Neural cell (in vitro differentiated cells): ENCODE measurements around the gene SNRPA1. TPM values are rescaled to one million over a fixed set of nuclear protein-coding genes. Genes with fewer than 3 reads are reported as not detected.
A peak's percentile ranks its signal among the peaks of the same experiment; 100 is the strongest.
"Not testable (repeated sequence)": the region's sequence is repeated elsewhere in the genome, so short reads cannot be mapped to it uniquely, and the experiment has no call there.

Experiments
- H2AFZ ChIP-seq: fragments of 200-600, 300-800 bp; sonication (generic), shearing (Covaris generic); 2 replicates; pipeline ENCODE4 v1.6.0; 2014; ENCODE audit warnings: low read depth, mild to moderate bottlenecking, antibody characterized with exemption, low read length, moderate library complexity
- H3F3A ChIP-seq: fragments of 200-600 bp; shearing (Covaris generic); 2 replicates; pipeline ENCODE4 v1.6.1; 2016; ENCODE audit warnings: mild to moderate bottlenecking, moderate library complexity, mixed read lengths, antibody characterized with exemption, low read length; ENCODE audit not compliant: insufficient read depth, poor library complexity, severe bottlenecking
- H3K27ac ChIP-seq: fragments of 200-600, 300-800 bp; sonication (generic), shearing (Covaris generic); 2 replicates; pipeline ENCODE4 v1.5.1; 2014; ENCODE audit warnings: mild to moderate bottlenecking, low read length, moderate library complexity
- H3K27me3 ChIP-seq: fragments of 300-800, 200-600 bp; sonication (generic), shearing (Covaris generic); 2 replicates; pipeline ENCODE4 v1.6.0; 2014; ENCODE audit warnings: mild to moderate bottlenecking, low read depth, low read length, moderate library complexity; ENCODE audit not compliant: insufficient read depth
- H3K36me3 ChIP-seq: fragments of 300-800, 200-600 bp; sonication (generic), shearing (Covaris generic); 2 replicates; pipeline ENCODE4 v1.5.1; 2014; ENCODE audit warnings: mild to moderate bottlenecking, antibody characterized with exemption, low read length, moderate library complexity; ENCODE audit not compliant: insufficient read depth
- H3K4me2 ChIP-seq: fragments of 300-800, 200-600 bp; sonication (generic), shearing (Covaris generic); 2 replicates; pipeline ENCODE4 v1.6.0; 2014; ENCODE audit warnings: mild to moderate bottlenecking, low read length
- H3K4me3 ChIP-seq: fragments of 300-800, 200-600 bp; sonication (generic), shearing (Covaris generic); 2 replicates; pipeline ENCODE4 v1.5.1; 2014; ENCODE audit warnings: mild to moderate bottlenecking, low read length, moderate library complexity
- H3K79me2 ChIP-seq: fragments of 200-600 bp; shearing (Covaris generic); replicated peaks from 2 replicates; pipeline ENCODE4 v1.6.0; 2014; ENCODE audit warnings: mild to moderate bottlenecking, low read length, moderate library complexity; ENCODE audit not compliant: insufficient read depth
- H3K9ac ChIP-seq: fragments of 300-800, 200-600 bp; sonication (generic), shearing (Covaris generic); 2 replicates; pipeline ENCODE4 v1.6.1; 2016; ENCODE audit warnings: mild to moderate bottlenecking, low read length, mixed read lengths
- H3K9me2 ChIP-seq: fragments of 200-600 bp; shearing (Covaris generic); 2 replicates; pipeline ENCODE4 v1.6.1; 2016; ENCODE audit warnings: mild to moderate bottlenecking, low read length, mixed read lengths; ENCODE audit not compliant: insufficient read depth
- H3K9me3 ChIP-seq: fragments of 200-600, 300-800 bp; sonication (generic), shearing (Covaris generic); 2 replicates; pipeline ENCODE4 v1.6.1; 2016; ENCODE audit warnings: mild to moderate bottlenecking, mixed run types, low read length, moderate library complexity, mixed read lengths
- H4K20me1 ChIP-seq: fragments of 200-600 bp; shearing (Covaris generic); 2 replicates; pipeline ENCODE4 v1.6.1; 2016; ENCODE audit warnings: mild to moderate bottlenecking, mixed run types; ENCODE audit not compliant: insufficient read depth
- EP300 ChIP-seq: fragments of 450-650 bp; conservative IDR thresholded peaks from 2 replicates; pipeline ENCODE4 v1.6.1; 2014; ENCODE audit warnings: antibody characterized with exemption, mild to moderate bottlenecking, moderate library complexity; ENCODE audit not compliant: poor library complexity, severe bottlenecking
- EZH2 ChIP-seq: fragments of 200-600, 300-800 bp; shearing (Covaris generic), sonication (generic); IDR thresholded peaks from 2 replicates; pipeline ENCODE4 v1.6.1; 2014; ENCODE audit warnings: antibody characterized with exemption, low read length, borderline replicate concordance, mild to moderate bottlenecking; ENCODE audit not compliant: insufficient read depth, poor library complexity, severe bottlenecking
- MXI1 ChIP-seq: fragments of 450-650 bp; conservative IDR thresholded peaks from 2 replicates; pipeline ENCODE4 v1.6.1; 2014; ENCODE audit warnings: antibody characterized with exemption, mild to moderate bottlenecking; ENCODE audit not compliant: poor library complexity, severe bottlenecking
- POLR2AphosphoS5 ChIP-seq: IDR thresholded peaks from 2 replicates; pipeline ENCODE4 v1.6.1; 2012
- SMC3 ChIP-seq: fragments of 450-650 bp; conservative IDR thresholded peaks from 2 replicates; pipeline ENCODE4 v1.6.1; 2014; ENCODE audit warnings: antibody characterized with exemption, mild to moderate bottlenecking, moderate library complexity; ENCODE audit not compliant: poor library complexity
- TAF1 ChIP-seq: IDR thresholded peaks from 2 replicates; pipeline ENCODE4 v1.6.1; 2012; ENCODE audit warnings: low read depth
- polyA plus RNA-seq: library from polyadenylated mRNA; depleted of rRNA; stranded (reverse); fragments of >200 nt; gene quantifications from 2 replicates; pipeline ENCODE4 v1.2.3, GENCODE V29; 2014
- TF ChIP-seq, protein P1 (sequence below): fragments of 450-650 bp; IDR thresholded peaks from 2 replicates; pipeline ENCODE4 v1.5.1; 2014; ENCODE audit warnings: antibody characterized with exemption, mild to moderate bottlenecking, moderate library complexity; ENCODE audit not compliant: poor library complexity, severe bottlenecking
- TF ChIP-seq, protein P2 (sequence below): IDR thresholded peaks from 2 replicates; pipeline ENCODE4 v1.6.1; 2012; ENCODE audit warnings: borderline replicate concordance

Gene SNRPA1
- polyA plus RNA-seq, 1 donor from 2014 or later, result 53.6 TPM

DNA sequence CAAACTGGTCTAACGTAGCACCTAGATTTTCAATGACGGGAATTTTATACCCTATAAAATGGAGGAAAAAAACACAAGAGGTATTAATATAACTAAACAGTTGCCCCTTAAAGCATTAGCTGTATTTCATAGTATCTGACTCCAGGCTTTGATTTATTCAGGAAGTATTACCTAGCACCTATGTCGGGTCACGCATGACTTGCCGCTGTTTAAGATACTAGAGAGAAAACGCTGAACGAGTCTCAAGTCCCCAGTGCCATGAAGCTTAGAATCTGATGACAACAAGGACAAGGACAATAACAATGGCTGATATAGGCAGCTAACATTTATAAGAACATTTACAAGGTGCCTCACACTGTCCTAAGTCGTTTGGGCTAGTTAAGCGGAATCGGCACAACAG is 1.9 kb downstream of the SNRPA1 start:
- peaks cover 3% of the 10 kb centered on the region for H4K20me1 ChIP-seq
- H3K36me3 ChIP-seq, result no peaks in the 10 kb centered on the region
- H3K4me2 ChIP-seq, result peak overlapping the region; percentile 75
- no peak overlapping the region for H3K9ac ChIP-seq
- no peak overlapping the region for H3K27ac ChIP-seq
- peak overlapping the region; percentile 93 for H3K4me3 ChIP-seq
- H2AFZ ChIP-seq, result no peak overlapping the region
- peaks cover 60% of the 10 kb centered on the region for H3K79me2 ChIP-seq
- peaks cover 8% of the 10 kb centered on the region for H3F3A ChIP-seq
- no peaks in the 10 kb centered on the region for H3K27me3 ChIP-seq
- H3K9me2 ChIP-seq, result no peaks in the 10 kb centered on the region
- no peaks in the 10 kb centered on the region for H3K9me3 ChIP-seq
- TF ChIP-seq EP300 (no peak), MXI1 (no peak), EZH2 (no peak), SMC3 (no peak), TAF1 (no peak), POLR2AphosphoS5 (no peak)
- TF ChIP-seq, protein P1, sequence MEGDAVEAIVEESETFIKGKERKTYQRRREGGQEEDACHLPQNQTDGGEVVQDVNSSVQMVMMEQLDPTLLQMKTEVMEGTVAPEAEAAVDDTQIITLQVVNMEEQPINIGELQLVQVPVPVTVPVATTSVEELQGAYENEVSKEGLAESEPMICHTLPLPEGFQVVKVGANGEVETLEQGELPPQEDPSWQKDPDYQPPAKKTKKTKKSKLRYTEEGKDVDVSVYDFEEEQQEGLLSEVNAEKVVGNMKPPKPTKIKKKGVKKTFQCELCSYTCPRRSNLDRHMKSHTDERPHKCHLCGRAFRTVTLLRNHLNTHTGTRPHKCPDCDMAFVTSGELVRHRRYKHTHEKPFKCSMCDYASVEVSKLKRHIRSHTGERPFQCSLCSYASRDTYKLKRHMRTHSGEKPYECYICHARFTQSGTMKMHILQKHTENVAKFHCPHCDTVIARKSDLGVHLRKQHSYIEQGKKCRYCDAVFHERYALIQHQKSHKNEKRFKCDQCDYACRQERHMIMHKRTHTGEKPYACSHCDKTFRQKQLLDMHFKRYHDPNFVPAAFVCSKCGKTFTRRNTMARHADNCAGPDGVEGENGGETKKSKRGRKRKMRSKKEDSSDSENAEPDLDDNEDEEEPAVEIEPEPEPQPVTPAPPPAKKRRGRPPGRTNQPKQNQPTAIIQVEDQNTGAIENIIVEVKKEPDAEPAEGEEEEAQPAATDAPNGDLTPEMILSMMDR, result no peak
- TF ChIP-seq, protein P2, sequence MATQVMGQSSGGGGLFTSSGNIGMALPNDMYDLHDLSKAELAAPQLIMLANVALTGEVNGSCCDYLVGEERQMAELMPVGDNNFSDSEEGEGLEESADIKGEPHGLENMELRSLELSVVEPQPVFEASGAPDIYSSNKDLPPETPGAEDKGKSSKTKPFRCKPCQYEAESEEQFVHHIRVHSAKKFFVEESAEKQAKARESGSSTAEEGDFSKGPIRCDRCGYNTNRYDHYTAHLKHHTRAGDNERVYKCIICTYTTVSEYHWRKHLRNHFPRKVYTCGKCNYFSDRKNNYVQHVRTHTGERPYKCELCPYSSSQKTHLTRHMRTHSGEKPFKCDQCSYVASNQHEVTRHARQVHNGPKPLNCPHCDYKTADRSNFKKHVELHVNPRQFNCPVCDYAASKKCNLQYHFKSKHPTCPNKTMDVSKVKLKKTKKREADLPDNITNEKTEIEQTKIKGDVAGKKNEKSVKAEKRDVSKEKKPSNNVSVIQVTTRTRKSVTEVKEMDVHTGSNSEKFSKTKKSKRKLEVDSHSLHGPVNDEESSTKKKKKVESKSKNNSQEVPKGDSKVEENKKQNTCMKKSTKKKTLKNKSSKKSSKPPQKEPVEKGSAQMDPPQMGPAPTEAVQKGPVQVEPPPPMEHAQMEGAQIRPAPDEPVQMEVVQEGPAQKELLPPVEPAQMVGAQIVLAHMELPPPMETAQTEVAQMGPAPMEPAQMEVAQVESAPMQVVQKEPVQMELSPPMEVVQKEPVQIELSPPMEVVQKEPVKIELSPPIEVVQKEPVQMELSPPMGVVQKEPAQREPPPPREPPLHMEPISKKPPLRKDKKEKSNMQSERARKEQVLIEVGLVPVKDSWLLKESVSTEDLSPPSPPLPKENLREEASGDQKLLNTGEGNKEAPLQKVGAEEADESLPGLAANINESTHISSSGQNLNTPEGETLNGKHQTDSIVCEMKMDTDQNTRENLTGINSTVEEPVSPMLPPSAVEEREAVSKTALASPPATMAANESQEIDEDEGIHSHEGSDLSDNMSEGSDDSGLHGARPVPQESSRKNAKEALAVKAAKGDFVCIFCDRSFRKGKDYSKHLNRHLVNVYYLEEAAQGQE, result no peak

DNA sequence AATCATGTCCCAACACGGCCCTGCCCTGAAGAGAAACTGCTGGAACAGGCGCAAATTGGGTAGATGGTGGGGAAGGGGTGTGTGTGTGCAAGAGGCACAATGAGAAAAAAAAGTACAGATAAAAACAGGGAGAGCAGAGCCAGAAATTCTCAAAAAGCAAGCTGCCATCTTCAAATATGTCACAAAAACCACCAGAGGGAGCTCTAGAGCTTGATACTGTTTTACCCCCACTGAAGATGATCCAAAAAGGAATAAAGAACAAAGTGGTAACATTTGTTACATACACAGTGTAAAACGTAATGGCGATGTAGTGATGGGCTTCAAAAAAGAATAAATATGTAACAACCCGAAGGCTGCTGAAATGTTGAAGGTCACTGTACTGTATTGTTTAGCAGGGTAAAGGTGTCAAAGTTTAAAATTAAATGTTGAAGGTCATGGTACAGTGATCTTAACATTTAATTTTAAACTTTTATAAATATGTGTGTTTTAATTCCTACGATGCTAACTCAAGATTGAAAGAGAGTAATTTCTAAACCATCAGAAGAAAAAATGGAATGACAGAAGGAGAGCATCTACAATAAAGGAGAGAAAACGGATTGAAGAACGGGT is 6.0 kb downstream of the SNRPA1 start:
- H3K27ac ChIP-seq, result no peak overlapping the region
- no peaks in the 10 kb centered on the region for H3K27me3 ChIP-seq
- no peaks in the 10 kb centered on the region for H3K9me3 ChIP-seq
- peaks cover 50% of the 10 kb centered on the region for H3K79me2 ChIP-seq
- peaks cover 8% of the 10 kb centered on the region for H3K36me3 ChIP-seq
- H3K4me3 ChIP-seq, result no peak overlapping the region
- peak; percentile 39 for TF ChIP-seq SMC3
- TF ChIP-seq, protein P1, result peak; percentile 52
- TF ChIP-seq, protein P2, result no peak
- no peak overlapping the region for H2AFZ ChIP-seq
- no peaks in the 10 kb centered on the region for H3K9me2 ChIP-seq
- H3F3A ChIP-seq, result no peaks in the 10 kb centered on the region
- H4K20me1 ChIP-seq, result no peaks in the 10 kb centered on the region
- no peak overlapping the region for H3K9ac ChIP-seq
- H3K4me2 ChIP-seq, result no peak overlapping the region

DNA sequence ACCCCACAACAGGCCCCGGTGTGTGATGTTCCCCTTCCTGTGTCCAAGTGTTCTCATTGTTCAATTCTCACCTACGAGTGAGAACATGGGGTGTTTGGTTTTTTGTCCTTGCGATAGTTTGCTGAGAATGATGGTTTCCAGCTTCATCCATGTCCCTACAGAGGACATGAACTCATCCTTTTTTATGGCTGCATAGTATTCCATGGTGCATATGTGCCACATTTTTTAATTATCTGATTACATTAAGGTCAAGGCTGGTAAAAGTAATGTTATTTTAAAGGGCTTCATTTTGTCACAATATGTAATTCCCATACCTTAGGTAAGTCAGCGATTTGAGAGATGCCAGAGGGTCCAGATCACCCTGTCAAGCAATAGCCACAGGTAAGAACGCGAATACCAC is 7.7 kb downstream of the SNRPA1 start:
- peaks cover 34% of the 10 kb centered on the region for H3K79me2 ChIP-seq
- not testable (repeated sequence) for H3K27ac ChIP-seq, H3K9me2 ChIP-seq, H3K9me3 ChIP-seq, H3K9ac ChIP-seq, H3K4me3 ChIP-seq, H3K27me3 ChIP-seq, H3K4me2 ChIP-seq, H2AFZ ChIP-seq, H4K20me1 ChIP-seq, H3F3A ChIP-seq, H3K36me3 ChIP-seq
